Activated CD4-positive, alpha-beta T cell treated with anti-CD3 and anti-CD28 coated beads, Interleukin-2, amount 50 U/mL, for 24 hours (primary cell): Measurements from ENCODE around the gene TYMP.
"Not testable (repeated sequence)": the region's sequence is repeated elsewhere in the genome, so short reads cannot be mapped to it uniquely, and the experiment has no call there.

Source experiments
- DNase-seq, 2 donors: peaks; one replicate each; pipeline ENCODE4 v3.0.0-alpha.2; 2020; ENCODE audit warnings: low read depth in 1 of 2, low spot score in 1 of 2

TYMP gene

DNA sequence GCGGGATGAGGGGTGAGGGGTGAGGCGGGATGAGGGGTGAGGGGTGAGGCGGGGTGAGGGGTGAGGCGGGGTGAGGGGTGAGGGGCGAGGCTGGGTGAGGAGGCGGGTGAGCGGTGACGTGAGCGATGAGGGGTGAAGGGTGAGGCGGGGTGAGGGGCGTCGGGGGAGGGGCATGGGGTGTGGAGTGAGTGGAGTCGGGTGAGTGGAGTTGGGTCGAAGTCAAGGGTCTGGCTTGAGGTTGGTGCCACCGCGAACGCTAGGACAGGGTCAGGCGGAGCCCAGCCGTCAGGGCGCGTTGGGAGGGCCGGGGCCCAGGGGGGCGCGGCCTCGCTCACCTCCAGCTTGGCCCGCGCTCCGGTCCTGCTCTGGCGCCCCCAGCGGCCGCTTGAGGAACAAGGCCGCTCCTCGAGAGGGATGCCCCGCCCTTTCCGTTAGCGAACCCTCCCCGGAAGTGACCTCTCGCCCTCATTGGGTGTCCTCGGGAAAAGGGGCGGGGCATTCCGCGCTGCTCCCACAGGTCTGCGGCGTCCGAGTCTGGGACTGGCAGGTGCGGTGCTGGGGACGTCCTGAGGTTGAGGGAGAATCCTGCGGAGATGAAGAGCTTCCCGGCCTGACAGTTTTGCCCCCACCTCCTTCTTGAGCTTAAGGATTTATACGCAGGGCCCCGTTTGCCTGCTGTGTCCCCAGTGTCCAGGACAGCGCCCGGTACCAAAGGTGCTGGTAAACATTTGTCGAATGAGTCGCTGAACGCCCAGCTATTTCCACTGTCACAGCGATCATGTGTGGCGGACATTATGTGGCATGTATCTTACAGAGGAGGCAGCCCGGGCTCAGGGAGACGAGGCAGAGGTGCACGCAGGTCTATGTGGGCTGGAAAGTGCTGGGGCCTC, 33.0 kb upstream of the TYMP start, which contains the start of gene SYCE3:
Gene SYCE3, minus strand, starts transcription at position 397 of the 890 bp plus-strand sequence. CDS start 6,514 bp downstream, outside the sequence.
- peak; percentile 96 to 97 for DNase-seq

DNA sequence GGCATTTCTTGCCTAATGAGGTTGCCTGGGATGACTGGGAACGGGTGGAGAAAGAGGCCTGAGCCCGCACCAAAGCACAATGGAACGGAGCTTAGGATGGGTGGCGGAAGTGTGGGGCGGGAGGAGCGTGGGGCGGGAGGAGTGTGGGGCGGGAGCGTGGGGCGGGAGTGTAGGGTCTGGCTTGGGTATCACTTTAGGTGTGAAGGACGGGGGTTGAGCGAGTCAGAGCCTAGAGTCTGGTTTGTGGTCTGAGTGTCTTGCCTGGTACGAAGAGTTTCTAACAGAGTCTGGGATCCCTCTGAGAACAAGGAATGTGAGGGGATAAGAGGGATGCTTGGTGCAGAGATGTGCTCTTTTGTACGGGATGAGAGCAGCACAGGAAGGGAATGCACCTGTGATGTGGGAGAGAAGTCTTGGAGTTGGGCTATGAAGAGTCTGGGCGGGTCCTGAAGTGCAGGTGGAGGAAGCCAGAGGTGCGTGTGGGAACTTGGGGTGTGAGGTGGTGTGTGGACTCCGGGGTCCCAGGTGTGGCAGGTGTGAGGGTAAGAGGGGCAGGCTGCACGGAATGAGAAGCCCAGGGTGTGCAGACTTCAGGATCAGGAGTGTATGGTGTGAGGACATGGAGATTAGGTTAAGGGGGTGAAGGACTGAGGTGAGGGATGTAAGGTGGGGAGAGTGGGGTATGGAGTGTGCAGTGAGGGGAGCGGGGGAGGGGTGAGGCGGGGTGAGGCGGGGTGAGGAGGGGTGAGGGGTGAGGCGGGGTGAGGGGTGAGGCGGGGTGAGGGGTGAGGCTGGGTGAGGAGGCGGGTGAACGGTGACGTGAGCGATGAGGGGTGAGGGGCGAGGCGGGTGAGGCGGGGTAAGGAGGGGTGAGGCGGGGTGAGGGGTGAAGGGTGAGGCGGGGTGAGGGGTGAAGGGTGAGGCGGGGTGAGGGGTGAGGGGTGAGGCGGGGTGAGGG, 31.9 kb upstream of the TYMP start:
- no peak for DNase-seq

DNA sequence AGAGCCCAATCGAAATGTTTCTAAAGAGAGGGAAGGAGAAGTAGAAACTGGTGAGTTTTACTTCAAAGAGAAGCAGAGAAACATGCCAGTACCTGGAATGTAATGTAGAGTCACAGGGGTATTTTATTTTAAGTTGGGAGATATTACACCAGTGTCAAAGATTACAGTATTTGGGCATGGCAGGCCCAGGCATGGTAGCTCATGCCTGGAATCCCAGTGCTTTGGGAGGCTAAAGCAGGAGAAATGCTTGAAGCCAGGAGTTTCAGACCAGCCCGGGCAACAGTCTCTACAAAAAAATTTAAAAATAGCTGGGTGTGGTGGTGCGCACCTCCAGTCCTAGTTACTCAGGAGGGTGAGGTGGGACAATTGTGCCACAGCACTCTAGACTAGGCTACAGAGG, 30.2 kb upstream of the TYMP start:
- DNase-seq: no peak

DNA sequence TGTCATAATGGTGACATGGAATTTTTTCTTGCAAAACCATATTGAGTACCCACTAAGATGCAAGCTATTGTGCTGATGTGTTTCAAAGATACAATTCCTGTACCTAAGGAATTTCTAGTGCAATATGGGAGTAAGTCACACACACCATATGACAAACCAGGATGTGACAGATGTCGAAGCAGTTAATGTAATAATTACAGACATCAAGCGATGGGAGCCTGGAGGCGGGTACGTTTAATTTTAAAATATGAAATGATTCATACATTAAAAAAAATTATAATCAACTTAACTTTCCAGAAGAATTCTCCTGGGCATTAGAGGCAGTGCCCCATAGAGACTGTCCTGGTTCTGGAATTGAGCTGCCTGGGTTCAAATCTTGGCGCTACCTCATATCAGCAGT, 26.9 kb upstream of the TYMP start:
- no peak for DNase-seq

DNA sequence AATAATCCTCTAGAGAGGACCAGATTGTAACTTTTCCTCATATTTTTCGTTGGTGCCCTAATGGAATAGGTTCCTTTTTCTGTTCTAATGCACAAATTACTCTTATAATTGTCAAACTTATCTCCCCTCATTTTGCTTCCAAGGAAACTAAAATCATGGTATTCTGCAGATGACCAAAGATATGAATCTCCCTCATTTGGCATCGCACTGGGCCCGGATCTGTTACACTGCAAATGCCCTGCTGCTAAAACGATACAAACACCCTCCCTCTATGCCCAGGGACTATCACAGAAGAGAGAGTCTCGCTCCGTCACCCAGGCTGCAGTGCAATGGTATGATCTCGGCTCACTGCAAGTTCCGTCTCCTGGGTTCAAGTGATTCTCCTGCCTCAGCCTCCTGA, 23.5 kb upstream of the TYMP start:
- no peak for DNase-seq

DNA sequence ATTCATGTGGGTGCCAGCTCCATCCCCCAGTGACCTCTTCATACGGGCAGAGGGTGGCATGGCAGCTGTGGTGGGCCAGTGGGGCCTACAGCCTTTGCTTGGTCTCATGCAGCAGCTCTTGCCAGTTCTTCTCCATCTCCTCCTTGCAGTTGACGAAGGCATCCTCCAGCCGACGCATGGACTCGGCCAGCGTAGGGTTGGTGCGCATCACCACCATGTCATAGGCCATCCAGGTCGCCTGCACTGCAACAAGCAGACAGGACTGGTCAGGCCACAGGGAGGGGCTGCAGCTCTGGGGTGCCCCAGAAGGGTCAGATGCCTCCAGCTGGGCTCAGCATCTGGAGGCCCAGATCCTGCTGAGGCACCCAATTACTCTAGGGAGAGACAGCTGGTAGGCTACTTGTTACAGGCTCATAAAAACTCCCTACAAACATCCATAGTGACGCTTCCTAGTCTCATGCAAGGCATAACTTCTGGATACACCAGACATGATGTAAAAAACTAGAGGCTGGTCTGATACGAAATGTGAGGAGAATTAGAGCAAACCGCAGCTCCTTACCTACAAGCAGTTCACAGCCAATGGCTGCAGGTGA, 21.4 kb upstream of the TYMP start:
- DNase-seq: no peak

DNA sequence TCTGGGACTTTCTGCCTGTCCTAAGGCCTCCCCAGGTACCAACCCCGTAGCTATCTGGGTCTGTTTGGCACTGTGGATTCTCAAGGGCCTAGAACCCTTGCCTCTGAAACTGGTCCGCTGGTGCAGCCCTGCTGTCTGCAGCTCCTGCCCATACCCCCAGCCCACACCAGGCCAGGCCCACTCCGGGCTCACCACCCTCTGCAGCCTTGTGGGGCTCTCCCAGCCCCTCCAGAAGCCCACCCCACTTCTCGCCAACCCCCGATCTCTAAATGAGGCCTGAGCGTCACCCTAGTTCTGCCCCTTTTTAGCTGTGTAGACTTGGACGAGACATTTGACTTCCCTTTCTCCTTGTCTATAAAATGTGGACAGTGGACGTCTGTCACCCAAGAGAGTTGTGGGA, 20.6 kb upstream of the TYMP start:
- DNase-seq: no peak

DNA sequence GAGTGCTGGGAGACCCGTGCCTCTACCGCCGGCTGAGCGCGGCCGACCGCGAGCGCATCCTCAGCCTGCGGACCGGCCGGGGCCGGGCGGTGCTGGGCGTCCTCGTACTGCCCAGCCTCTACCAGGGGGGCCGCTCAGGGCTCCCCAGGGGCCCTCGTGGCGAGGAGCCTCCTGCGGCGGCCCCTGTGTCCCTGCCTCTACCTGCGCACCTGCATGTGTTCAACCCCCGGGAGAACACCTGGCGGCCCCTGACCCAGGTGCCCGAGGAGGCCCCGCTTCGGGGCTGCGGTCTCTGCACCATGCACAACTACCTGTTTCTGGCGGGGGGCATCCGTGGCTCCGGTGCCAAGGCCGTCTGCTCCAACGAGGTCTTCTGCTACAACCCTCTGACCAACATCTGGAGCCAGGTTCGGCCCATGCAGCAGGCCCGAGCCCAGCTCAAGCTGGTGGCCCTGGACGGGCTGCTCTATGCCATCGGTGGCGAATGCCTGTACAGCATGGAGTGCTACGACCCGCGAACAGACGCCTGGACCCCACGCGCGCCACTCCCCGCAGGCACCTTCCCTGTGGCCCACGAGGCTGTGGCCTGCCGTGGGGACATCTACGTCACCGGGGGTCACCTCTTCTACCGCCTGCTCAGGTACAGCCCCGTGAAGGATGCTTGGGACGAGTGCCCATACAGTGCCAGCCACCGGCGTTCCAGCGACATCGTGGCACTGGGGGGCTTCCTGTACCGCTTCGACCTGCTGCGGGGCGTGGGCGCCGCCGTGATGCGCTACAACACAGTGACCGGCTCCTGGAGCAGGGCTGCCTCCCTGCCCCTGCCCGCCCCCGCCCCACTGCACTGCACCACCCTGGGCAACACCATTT, 19.3 kb upstream of the TYMP start:
- DNase-seq: no peak

DNA sequence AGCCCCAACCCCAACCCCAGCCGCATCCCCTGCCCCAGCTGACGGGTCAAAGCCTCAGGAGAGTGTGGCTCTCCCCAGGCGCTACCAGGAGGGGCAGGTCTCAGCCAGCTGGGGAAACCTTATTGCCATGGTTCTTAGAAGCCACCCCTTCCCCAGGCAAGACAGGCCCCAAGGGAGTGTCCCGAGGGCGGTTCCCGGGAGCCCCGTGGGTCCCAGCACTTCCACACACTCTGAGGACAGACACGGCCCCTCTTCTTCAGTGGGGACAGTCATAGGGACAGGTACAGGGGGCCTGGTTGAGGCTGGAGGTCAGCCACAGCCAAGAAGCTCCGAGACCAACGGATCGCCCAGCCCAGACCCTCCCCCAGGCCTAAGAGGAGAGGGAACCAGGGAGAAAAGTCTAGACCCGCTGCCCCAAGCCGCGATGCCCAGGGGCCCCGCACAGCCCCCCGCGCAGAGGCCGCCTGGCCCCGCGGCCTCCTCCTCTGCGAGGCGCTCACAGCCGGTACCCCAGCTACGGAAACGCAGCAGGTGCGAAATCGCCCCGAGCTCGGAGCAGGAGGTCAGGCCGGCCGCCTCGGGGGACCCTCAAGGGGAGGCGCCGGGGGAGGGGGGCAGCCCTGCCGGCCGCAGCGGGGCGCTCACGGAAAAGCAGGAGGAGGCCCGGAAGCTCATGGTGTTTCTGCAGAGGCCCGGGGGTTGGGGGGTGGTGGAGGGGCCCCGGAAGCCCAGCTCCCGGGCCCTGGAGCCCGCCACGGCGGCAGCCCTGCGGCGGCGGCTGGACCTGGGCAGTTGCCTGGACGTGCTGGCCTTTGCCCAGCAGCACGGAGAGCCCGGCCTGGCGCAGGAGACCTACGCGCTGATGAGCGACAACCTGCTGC, 18.5 kb upstream of the TYMP start:
- peak in 1 of 2 donors; percentile 22 for DNase-seq

DNA sequence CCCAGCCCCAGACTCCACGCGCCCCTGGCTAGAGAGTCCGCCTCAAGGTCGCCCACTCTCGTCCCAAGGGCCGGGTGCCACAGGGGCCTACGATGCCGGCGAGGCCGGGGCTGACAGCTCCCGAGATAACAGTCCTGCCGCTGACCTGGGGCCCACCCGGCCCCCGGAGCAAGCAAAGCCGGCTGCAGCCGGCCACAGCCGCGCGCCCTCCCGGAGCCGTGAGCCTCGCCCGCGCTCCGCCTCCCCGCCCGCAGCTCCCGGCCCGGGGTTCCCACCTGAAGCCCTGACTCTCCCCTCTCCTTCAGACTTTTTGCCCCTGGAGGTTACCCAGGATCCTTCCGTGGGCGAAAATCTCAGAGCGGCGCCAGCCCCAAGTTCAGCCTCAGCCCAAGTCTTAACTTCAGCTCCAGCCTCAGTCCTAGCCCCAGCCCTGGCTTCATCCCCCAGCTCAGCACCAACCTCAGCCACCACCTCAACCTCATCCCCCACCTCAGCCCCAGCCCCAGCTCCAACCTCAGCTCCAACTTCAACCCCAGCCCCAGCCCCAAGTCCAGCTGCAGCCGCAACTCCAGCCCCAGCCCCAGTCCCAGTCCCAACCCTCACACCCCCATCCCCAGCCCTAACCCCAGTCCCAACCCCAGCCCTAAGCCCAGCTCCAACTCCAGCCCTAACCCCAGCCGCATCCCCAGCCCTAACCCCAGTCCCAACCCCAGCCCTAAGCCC, 17.6 kb upstream of the TYMP start:
- DNase-seq: no peak

DNA sequence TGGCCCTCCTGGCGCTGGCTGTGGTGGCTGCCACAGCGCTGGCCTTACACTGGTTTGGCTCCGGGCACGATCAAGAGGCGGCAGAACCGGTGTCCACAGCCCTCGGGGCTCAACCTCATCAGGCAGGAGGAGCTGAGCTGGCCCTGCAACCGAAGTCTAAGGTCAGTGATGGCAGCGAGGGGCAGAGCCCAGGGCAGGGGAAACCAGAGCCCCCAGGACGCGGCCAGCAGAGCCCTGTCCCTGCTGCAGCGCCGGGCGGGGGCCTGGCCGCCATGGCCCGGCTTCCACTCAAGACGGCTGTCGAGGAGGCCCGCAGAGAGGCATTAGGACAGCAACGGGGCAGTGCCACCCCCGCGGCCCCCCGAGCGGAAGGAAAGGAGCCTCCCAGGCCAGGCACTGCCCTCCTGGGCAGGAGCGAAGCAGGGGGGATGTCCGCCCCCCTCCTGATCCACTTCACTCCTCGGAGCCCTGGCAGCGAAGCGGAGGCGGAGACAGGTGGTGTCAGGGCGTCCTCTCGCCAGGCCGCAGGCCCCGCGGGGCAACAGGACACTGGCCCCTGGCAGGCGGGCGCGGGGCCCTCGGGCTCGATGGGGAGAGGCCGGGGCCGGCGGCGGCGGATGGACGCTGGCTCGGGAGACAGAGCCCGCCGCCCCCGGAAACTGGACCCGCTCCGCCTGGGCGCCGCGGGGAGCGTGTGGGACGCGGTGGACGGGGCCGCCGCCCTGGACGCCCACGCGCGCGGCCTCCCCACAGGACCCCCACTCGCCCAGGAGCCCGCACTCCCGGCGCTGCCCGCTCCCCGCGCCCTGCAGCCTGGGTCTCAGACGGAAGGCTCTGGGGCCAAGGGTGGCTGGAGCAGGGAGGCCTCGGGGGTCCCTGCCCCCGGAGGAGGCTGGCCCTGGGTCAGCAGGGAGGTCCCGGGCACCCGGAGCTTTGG, 16.8 kb upstream of the TYMP start:
- no peak for DNase-seq

DNA sequence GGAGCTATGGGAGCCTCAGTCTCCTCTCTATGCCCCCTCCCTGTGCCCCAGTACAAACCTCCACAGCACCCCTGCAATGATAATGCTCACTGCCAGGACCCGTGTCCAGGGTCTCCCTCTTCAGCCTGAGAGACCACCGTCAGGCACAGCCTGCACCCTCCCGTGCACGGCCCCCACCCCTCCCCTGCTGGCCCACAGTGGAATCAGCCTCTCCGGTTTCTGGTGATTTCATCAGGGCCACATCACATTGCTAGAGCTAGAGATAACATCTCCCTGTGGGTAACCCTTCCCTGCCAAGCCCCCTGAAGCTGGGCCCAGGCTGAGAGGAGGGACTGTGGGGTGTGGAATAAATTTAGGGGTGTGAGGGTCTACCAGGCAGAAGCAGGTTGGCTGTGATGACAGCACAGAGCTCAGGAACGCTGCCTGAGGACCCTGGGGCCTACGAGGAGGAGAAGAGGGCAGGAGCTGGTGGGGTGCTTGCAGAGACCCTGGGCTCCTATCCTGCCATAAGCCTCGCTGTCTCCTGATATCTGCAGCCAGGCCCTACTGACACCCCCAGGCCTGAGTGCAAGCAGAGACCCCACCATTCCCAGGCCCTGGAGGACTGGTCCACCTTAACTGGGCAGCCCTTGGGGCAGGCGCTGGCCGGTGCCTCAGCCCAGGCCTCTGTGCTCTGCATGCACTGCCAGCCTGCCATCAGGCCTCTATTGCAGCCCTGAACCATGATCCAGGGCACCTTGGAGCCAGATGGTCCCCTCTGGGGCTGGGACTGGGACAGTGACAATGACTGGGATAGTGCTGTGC, 15.9 kb upstream of the TYMP start, which contains the start of gene KLHDC7B:
Gene KLHDC7B, plus strand, starts transcription at position 378 of the 804 bp plus-strand sequence. Its CDS starts 345 bp downstream, at position 723.
- no peak for DNase-seq

DNA sequence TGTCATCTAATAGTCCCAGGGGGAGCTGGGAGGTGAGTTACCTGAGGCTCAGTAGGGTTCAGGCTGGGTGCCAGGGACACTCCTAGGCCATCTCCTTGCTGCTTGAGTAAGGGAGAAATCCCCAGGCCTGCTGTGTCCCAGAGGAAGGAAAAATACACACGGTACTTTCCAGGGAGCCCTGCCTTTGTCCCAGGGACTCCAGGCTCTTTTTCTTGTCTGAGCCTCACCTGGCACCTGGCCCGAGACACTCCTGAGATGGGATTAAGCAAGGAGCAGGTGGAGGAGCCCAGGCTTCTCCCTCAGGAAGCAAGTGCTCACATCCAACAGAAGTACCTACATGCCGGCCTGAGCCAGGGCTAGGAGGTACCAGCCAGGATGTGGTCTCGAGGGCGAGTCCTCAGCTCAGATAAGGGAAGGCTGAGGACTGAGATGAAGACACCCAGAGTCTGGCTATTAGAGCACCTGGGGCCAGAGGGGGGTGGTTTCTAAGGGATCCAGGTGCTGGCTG, 15.0 kb upstream of the TYMP start:
- DNase-seq: no peak

DNA sequence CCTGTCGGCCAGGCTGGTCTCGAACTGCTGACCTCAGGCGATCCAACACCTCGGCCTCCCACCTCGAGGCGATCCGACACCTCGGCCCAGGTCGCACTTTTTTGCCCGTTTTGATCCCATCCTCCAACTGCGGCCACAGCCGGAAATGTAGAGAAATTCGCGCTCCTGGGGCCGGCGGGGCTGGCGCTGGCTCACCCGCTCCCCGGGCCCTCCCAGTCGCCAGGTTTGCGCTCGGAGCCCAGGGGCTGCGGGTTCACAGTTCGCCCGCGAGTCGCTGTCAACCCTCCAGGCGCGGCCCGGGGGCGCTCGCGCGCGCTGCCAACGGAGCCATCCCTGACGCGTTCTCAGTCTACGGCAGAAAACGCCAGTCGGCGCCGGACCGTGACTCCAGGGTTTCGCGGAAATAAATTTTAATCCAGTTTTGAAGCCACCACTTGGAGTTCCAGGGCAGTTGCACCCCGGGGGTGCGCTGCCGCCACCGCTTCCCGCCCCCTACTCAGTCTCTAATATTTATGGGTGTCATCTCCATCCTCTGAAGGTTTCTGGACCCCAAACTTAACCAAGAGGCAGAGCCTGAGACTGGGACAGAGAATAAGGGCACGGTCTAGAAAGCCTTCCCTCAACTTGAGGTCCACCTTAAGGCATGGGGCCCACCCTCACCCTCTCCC, 14.4 kb upstream of the TYMP start:
- DNase-seq: peak; percentile 64 to 75

DNA sequence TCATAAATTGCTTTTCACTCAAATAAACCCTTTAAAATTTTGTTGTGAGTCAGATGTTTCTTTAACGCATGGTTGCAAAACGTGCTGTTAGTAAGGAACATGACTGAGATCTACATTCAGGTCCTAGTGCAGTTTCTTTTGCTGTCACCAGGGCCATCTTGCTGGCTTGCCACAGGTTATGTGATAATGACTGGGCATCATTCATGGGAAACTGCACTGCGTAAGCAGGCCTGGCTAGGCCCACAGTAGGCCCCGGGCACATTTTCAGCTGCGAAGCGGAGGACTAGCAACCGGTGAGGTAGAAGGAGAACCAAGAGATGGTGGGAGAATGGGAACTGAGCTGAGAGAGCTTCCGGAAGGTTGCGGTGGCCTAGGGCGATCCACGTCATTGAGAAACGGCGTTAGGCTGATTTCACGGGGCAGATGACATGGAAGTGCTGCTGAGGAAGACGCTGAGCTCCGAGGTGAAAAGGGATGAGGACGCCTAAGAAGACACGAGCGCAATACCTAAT, 12.7 kb upstream of the TYMP start:
- DNase-seq: no peak

DNA sequence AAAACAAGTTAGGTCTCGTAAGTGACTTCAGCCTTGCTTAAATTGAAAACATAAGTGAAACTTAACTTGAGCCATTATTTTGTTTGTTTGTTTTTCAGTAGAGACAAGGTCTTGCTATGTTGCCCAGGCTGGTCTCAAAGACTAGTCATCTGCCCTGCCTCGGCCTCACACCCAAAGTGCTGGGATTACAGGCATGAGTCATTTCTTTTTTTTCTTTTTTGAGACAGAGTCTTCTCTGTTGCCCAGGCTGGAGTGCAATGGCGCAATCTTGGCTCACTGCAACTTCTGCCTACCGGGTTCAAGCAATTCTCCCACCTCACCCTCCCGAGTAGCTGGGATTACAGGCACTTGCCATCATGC, 11.8 kb upstream of the TYMP start:
- not testable (repeated sequence) for DNase-seq
